Activated naive CD8-positive, alpha-beta T cell treated with anti-CD3 and anti-CD28 coated beads for 36 hours (primary cell): ENCODE data around the gene LMNB1. TPM values are rescaled to one million over a fixed set of nuclear protein-coding genes. Genes with fewer than 3 reads are reported as not detected.
"Not testable (repeated sequence)": the region's sequence is repeated elsewhere in the genome, so short reads cannot be mapped to it uniquely, and the experiment has no call there.

Source experiments
- DNase-seq: peaks from one replicate; pipeline ENCODE4 v3.0.0; 2021
- H3K27ac Mint-ChIP-seq: one replicate; pipeline ENCODE4 v1.8.0; 2022; ENCODE audit warnings: mild to moderate bottlenecking, moderate library complexity, mixed read lengths
- H3K27me3 Mint-ChIP-seq: one replicate; pipeline ENCODE4 v1.8.0; 2022; ENCODE audit warnings: mild to moderate bottlenecking, mixed read lengths
- H3K36me3 Mint-ChIP-seq: one replicate; pipeline ENCODE4 v1.8.0; 2021; ENCODE audit warnings: mild to moderate bottlenecking, mixed read lengths
- H3K4me1 Mint-ChIP-seq: one replicate; pipeline ENCODE4 v1.8.0; 2021; ENCODE audit warnings: mixed read lengths
- H3K4me3 Mint-ChIP-seq: one replicate; pipeline ENCODE4 v1.8.0; 2022; ENCODE audit warnings: mild to moderate bottlenecking, moderate library complexity, mixed read lengths
- H3K9me3 Mint-ChIP-seq: one replicate; pipeline ENCODE4 v1.8.0; 2022; ENCODE audit warnings: mixed read lengths
- total RNA-seq, 2 experiments: library from RNA; stranded (reverse); gene quantifications; one replicate each; pipeline ENCODE4 v1.2.3, GENCODE V29; 2021

The LMNB1 gene
- 100 to 1,000 TPM; 229 to 231 TPM for total RNA-seq

- peaks cover 29% of the 10 kb centered on the region for H3K4me1 Mint-ChIP-seq
- H3K27me3 Mint-ChIP-seq: no peaks in the 10 kb centered on the region
- peak within 1 kb of the TSS; percentile 98 for H3K27ac Mint-ChIP-seq
- no peaks in the 10 kb centered on the region for H3K9me3 Mint-ChIP-seq
- H3K36me3 Mint-ChIP-seq: peaks cover 32% of the 10 kb centered on the region
- H3K4me3 Mint-ChIP-seq: peak within 1 kb of the TSS; percentile 93
- DNase-seq: peak; percentile 97
These were observed at the start of gene LMNB1 for GRCh38 chr5:126776499-126777256. Gene LMNB1, plus strand, starts transcription at chr5:126777136. Its CDS starts 373 bp downstream, at chr5:126777509.

- H3K4me3 Mint-ChIP-seq: no peak overlapping the region
- H3K9me3 Mint-ChIP-seq: no peaks in the 10 kb centered on the region
- H3K27ac Mint-ChIP-seq: no peak overlapping the region
- DNase-seq: no peak
- H3K4me1 Mint-ChIP-seq: peaks cover 10% of the 10 kb centered on the region
- H3K36me3 Mint-ChIP-seq: no peaks in the 10 kb centered on the region
- H3K27me3 Mint-ChIP-seq: no peaks in the 10 kb centered on the region
These were observed 44.2 kb upstream of the LMNB1 start for GRCh38 chr5:126732716-126733115.

- not testable (repeated sequence) for H3K27ac Mint-ChIP-seq, H3K27me3 Mint-ChIP-seq, H3K9me3 Mint-ChIP-seq, H3K4me1 Mint-ChIP-seq, H3K4me3 Mint-ChIP-seq, H3K36me3 Mint-ChIP-seq, DNase-seq
These were observed 42.4 kb upstream of the LMNB1 start for GRCh38 chr5:126734573-126734972.

GRCh38 chr5:126736141-126736540, 40.8 kb upstream of the LMNB1 start:
- DNase-seq: no peak
- Mint-ChIP-seq H3K9me3 (no peaks in the 10 kb centered on the region), H3K27ac (no peak overlapping the region), H3K4me3 (no peak overlapping the region), H3K36me3 (no peaks in the 10 kb centered on the region), H3K27me3 (no peaks in the 10 kb centered on the region), H3K4me1 (peaks cover 2% of the 10 kb centered on the region)

- Mint-ChIP-seq H3K4me1 (peaks cover 9% of the 10 kb centered on the region), H3K27ac (no peak overlapping the region), H3K9me3 (no peaks in the 10 kb centered on the region), H3K36me3 (no peaks in the 10 kb centered on the region), H3K27me3 (peaks cover 5% of the 10 kb centered on the region), H3K4me3 (no peak overlapping the region)
- no peak for DNase-seq
These were observed 35.6 kb upstream of the LMNB1 start for GRCh38 chr5:126741361-126741760.

- Mint-ChIP-seq H3K36me3 (no peaks in the 10 kb centered on the region), H3K27me3 (peaks cover 5% of the 10 kb centered on the region), H3K4me1 (peaks cover 17% of the 10 kb centered on the region), H3K9me3 (no peaks in the 10 kb centered on the region), H3K27ac (no peak overlapping the region), H3K4me3 (no peak overlapping the region)
- DNase-seq: no peak
These were observed 34.5 kb upstream of the LMNB1 start for GRCh38 chr5:126742425-126742824.

GRCh38 chr5:126744836-126745235, 32.1 kb upstream of the LMNB1 start:
- Mint-ChIP-seq H3K4me3 (no peak overlapping the region), H3K27me3 (peaks cover 5% of the 10 kb centered on the region)

GRCh38 chr5:126745259-126745992, 31.5 kb upstream of the LMNB1 start:
- H3K4me3 Mint-ChIP-seq: no peak overlapping the region
- H3K36me3 Mint-ChIP-seq: no peaks in the 10 kb centered on the region
- no peak for DNase-seq
- H3K9me3 Mint-ChIP-seq: no peaks in the 10 kb centered on the region
- peaks cover 29% of the 10 kb centered on the region for H3K4me1 Mint-ChIP-seq
- no peak overlapping the region for H3K27ac Mint-ChIP-seq
- H3K27me3 Mint-ChIP-seq: peaks cover 5% of the 10 kb centered on the region

More at GRCh38 chr5:126744836-126745235, 32.1 kb upstream of the LMNB1 start:
- Mint-ChIP-seq H3K9me3 (no peaks in the 10 kb centered on the region), H3K27ac (no peak overlapping the region), H3K4me1 (peaks cover 29% of the 10 kb centered on the region), H3K36me3 (no peaks in the 10 kb centered on the region)
- DNase-seq: no peak

- Mint-ChIP-seq H3K4me3 (no peak overlapping the region), H3K27ac (no peak overlapping the region), H3K36me3 (no peaks in the 10 kb centered on the region), H3K4me1 (peaks cover 29% of the 10 kb centered on the region), H3K9me3 (no peaks in the 10 kb centered on the region), H3K27me3 (peaks cover 4% of the 10 kb centered on the region)
- no peak for DNase-seq
These were observed 30.6 kb upstream of the LMNB1 start for GRCh38 chr5:126746290-126746689.

GRCh38 chr5:126752081-126752785, 24.7 kb upstream of the LMNB1 start:
- peaks cover 3% of the 10 kb centered on the region for H3K9me3 Mint-ChIP-seq

GRCh38 chr5:126753227-126753626, 23.7 kb upstream of the LMNB1 start:
- Mint-ChIP-seq H3K27me3 (no peaks in the 10 kb centered on the region), H3K36me3 (no peaks in the 10 kb centered on the region), H3K27ac (no peak overlapping the region), H3K9me3 (peaks cover 3% of the 10 kb centered on the region), H3K4me3 (no peak overlapping the region), H3K4me1 (peaks cover 24% of the 10 kb centered on the region)
- no peak for DNase-seq

More at GRCh38 chr5:126752081-126752785, 24.7 kb upstream of the LMNB1 start:
- DNase-seq: no peak
- peaks cover 25% of the 10 kb centered on the region for H3K4me1 Mint-ChIP-seq
- no peaks in the 10 kb centered on the region for H3K36me3 Mint-ChIP-seq
- H3K27me3 Mint-ChIP-seq: no peaks in the 10 kb centered on the region
- no peak overlapping the region for H3K27ac Mint-ChIP-seq
- H3K4me3 Mint-ChIP-seq: no peak overlapping the region

- Mint-ChIP-seq H3K4me1 (peaks cover 31% of the 10 kb centered on the region), H3K27ac (no peak overlapping the region), H3K4me3 (no peak overlapping the region), H3K27me3 (no peaks in the 10 kb centered on the region), H3K9me3 (peaks cover 3% of the 10 kb centered on the region), H3K36me3 (no peaks in the 10 kb centered on the region)
- no peak for DNase-seq
These were observed 22.3 kb upstream of the LMNB1 start for GRCh38 chr5:126754609-126755008.

- H3K27me3 Mint-ChIP-seq: no peaks in the 10 kb centered on the region
These were observed 21.3 kb upstream of the LMNB1 start for GRCh38 chr5:126755593-126755992.

GRCh38 chr5:126757713-126758357, 19.1 kb upstream of the LMNB1 start:
- Mint-ChIP-seq H3K4me3 (peak overlapping the region; percentile 9), H3K4me1 (peaks cover 43% of the 10 kb centered on the region), H3K27me3 (no peaks in the 10 kb centered on the region), H3K9me3 (no peaks in the 10 kb centered on the region), H3K27ac (peak overlapping the region; percentile 78), H3K36me3 (no peaks in the 10 kb centered on the region)
- DNase-seq: no peak

More at GRCh38 chr5:126755593-126755992, 21.3 kb upstream of the LMNB1 start:
- Mint-ChIP-seq H3K36me3 (no peaks in the 10 kb centered on the region), H3K4me3 (no peak overlapping the region), H3K9me3 (peaks cover 3% of the 10 kb centered on the region), H3K4me1 (peaks cover 37% of the 10 kb centered on the region), H3K27ac (no peak overlapping the region)
- no peak for DNase-seq

GRCh38 chr5:126763371-126763770, 13.6 kb upstream of the LMNB1 start:
- Mint-ChIP-seq H3K4me1 (peaks cover 35% of the 10 kb centered on the region), H3K9me3 (peaks cover 2% of the 10 kb centered on the region), H3K27ac (no peak overlapping the region), H3K36me3 (no peaks in the 10 kb centered on the region), H3K4me3 (no peak overlapping the region), H3K27me3 (no peaks in the 10 kb centered on the region)
- no peak for DNase-seq
